Measurements from ENCODE around the gene LGALS9B.
"Not testable (repeated sequence)": the region's sequence is repeated elsewhere in the genome, so short reads cannot be mapped to it uniquely, and the experiment has no call there.

The LGALS9B gene

GRCh38 chr17:20416381-20416911 is 50.9 kb downstream of the LGALS9B start:
- intact Hi-C loops (cut with DNase I; ENCODE audit: low total_unique reads); H3K4me3 ChIP-seq; H3K27ac ChIP-seq; H3K9me3 ChIP-seq; H3K27me3 ChIP-seq; H3K4me1 ChIP-seq; H3K36me3 ChIP-seq; DNase-seq: not testable (repeated sequence)

DNA sequence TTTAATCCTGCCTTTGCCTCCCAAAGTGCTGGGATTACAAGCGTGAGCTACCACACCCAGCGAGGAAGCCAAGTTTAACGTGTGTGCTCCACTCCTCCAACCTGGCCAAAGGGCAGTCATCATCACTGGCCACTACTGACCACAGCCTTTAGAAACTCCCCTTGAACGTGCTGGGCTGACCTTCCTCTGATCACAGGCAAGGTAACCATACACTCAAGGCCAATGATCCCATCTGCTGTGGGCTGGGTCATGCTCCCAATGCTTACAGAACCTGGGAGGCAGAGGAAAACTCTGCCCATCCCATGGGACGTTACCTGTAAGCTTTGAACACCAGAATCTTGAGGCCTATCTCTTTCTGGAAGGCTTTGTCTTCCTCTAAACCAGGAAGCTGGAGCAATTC is 51.9 kb downstream of the LGALS9B start:
- H3K4me3 ChIP-seq; H3K4me1 ChIP-seq; DNase-seq; H3K9me3 ChIP-seq; intact Hi-C loops (cut with DNase I; ENCODE audit: low total_unique reads); H3K27me3 ChIP-seq; H3K36me3 ChIP-seq; H3K27ac ChIP-seq: not testable (repeated sequence)

DNA sequence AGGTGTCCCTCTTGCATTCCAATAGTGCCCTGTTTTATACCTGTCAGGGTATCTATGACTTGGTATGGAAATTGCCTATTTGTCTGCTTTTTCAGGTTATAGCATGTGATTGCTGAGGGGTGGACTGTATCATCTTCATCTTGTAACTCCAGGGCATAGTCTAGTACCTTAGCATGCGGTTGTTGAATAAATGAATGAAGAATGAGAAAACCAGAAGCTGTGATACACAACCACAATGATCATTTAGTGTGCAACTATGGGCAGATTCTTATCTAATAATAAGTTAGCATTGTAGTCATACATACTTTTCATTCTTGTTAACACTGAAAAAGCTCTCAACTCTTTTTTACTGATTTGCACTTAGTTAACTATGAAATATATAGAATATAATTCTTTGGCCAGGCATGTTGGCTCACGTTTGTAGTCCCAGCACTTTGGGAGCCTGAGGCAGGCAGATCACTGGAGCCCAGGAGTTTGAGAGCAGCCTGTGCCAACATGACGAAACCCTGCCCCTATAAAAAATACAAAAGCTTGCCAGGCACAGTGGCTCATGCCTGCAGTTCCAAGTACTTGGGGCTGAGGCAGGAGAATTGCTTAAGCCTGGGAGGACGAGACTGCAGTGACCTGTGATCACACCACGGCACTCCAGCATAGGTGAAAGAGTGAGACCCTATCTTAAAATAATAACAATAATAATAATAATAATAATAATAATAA is 65.9 kb downstream of the LGALS9B start:
- intact Hi-C loops (cut with DNase I; ENCODE audit: low total_unique reads); DNase-seq; H3K27ac ChIP-seq; H3K27me3 ChIP-seq; H3K4me3 ChIP-seq; H3K9me3 ChIP-seq; H3K4me1 ChIP-seq; H3K36me3 ChIP-seq: not testable (repeated sequence)

DNA sequence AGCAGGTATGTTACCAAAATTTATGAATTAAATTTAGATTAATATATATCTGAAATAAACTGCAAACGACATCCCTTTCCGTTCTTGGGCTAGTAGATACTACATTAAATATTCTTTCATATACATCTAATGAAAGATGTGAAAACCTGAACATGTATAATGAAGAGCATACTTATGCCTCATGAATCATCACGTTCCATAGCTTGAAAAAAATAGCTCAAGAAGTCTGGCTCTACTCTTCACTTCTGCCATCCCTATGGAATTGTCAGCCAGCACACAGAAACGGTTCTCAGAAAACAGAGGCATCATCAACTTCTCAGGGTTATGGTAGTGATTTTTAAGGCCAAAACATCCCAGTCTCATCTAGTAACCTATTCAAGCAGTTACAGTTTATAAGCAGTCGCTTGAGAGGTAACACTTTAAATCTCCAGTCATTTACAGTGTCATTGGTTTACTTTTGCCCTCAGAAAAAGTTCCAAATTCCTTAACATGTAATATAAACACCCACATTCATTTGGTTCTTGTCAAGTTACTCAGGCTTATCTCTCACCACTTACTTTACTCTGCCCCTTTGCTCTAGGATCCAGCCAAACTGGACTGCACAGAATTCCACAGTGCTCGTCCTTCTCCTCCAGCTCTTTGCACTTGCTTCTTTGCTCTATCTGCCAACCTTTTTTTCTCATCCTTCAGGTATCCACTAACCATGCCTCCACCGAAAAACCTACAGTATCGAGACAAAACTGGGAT is 66.6 kb downstream of the LGALS9B start:
- intact Hi-C loops (cut with DNase I; ENCODE audit: low total_unique reads); H3K27me3 ChIP-seq; DNase-seq: not testable (repeated sequence)

More for the DNA sequence above, 66.6 kb downstream of the LGALS9B start:
- H3K27ac ChIP-seq, H3K4me1 ChIP-seq, H3K4me3 ChIP-seq, H3K9me3 ChIP-seq, H3K36me3 ChIP-seq: not testable (repeated sequence)

Measured in tibial artery (tissue), 4 donors.